GM06990 (cell line): ENCODE data around the gene CTR9.
A peak's percentile ranks its signal among the peaks of the same experiment; 100 is the strongest.

Experiments
- DNase-seq: peaks from one replicate; pipeline ENCODE4 v3.0.0-alpha.2; 2011; ENCODE audit not compliant: insufficient read length; ENCODE audit errors: extremely low read depth
- H3K27me3 ChIP-seq: replicated peaks from 2 replicates; pipeline ENCODE4 v1.6.0; 2011; ENCODE audit warnings: low read length; ENCODE audit not compliant: control insufficient read depth, insufficient read depth
- H3K36me3 ChIP-seq: 2 replicates; pipeline ENCODE4 v1.5.1; 2011; ENCODE audit warnings: low read length; ENCODE audit not compliant: control insufficient read depth, insufficient read depth
- H3K4me3 ChIP-seq: replicated peaks from 2 replicates; pipeline ENCODE4 v1.5.1; 2011; ENCODE audit warnings: low read depth, mild to moderate bottlenecking, control low read depth, low read length
- CTCF ChIP-seq: IDR thresholded peaks from 2 replicates; pipeline ENCODE4 v1.5.1; 2011; ENCODE audit warnings: low read length, control low read depth, mild to moderate bottlenecking, inconsistent platforms; ENCODE audit not compliant: insufficient read depth, poor library complexity, severe bottlenecking

Gene CTR9

GRCh38 chr11:10725114-10725906 lies 25.7 kb upstream of the CTR9 start:
- no peak for DNase-seq
- Histone ChIP-seq H3K36me3 (no peaks in the 10 kb centered on the region), H3K4me3 (no peak overlapping the region), H3K27me3 (no peaks in the 10 kb centered on the region)
- TF ChIP-seq CTCF, result no peak

DNA sequence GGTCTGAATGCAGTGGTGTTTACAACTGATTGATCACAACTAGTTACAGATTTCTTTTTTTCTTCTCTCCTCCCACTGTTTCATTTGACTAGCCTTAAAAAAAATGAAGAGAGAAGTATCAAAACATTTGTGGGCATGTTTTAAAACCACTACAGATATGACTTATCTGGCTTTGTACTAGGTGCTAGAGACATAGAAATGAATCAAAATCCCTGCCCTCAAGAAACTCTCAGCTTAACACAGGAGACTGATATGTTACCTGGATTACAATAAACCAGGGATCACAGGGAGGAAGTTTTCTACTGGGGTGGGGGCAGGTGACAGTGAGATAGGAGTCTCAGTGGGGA lies 25.2 kb upstream of the CTR9 start:
- no peak for TF ChIP-seq CTCF
- Histone ChIP-seq H3K4me3 (no peak overlapping the region), H3K27me3 (no peaks in the 10 kb centered on the region), H3K36me3 (no peaks in the 10 kb centered on the region)
- peak; percentile 13 for DNase-seq

GRCh38 chr11:10727146-10727851 lies 23.7 kb upstream of the CTR9 start:
- no peaks in the 10 kb centered on the region for H3K36me3 ChIP-seq
- no peaks in the 10 kb centered on the region for H3K27me3 ChIP-seq
- no peak overlapping the region for H3K4me3 ChIP-seq
- no peak for TF ChIP-seq CTCF
- no peak for DNase-seq

GRCh38 chr11:10728154-10728553 lies 22.9 kb upstream of the CTR9 start:
- TF ChIP-seq CTCF, result no peak
- no peak overlapping the region for H3K4me3 ChIP-seq

DNA sequence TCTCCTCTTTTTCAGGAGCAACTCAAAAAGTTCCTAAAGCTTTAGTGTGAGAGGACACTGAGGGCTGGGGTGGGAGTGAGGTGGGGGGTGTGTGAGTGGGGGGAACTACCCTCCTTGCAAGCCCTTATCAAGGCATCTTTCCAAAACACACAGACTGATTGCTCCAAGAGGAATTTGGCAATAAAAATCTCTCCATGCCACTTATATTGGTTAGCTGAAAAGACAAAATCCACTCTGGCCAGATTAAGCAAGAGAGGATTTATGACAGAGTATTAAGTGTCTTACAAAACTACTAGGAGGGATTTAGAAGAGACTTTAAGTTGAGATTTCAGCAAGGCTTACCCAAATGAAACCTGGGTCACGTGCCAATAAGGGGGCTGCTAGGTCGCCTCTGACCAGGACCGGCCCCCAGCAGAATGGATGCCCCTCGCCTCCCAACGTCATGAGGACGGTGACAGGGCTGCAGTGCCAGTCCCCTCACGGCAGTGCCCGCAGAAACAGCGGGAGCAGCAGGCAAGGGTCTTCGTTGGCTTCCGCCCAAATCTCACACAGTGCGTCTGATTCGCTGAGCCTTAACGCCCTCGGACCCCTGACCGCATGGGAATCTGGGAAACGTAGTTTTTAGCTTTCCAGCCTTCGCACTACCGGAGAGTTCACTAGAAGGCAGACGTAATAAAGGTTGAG lies 22.1 kb upstream of the CTR9 start:
- H3K27me3 ChIP-seq, result no peaks in the 10 kb centered on the region
- no peak for DNase-seq
- H3K36me3 ChIP-seq, result no peaks in the 10 kb centered on the region
- H3K4me3 ChIP-seq, result no peak overlapping the region
- no peak for TF ChIP-seq CTCF

More at GRCh38 chr11:10728154-10728553, 22.9 kb upstream of the CTR9 start:
- no peaks in the 10 kb centered on the region for H3K27me3 ChIP-seq
- DNase-seq, result no peak
- H3K36me3 ChIP-seq, result no peaks in the 10 kb centered on the region
